GM19043 (cell line): ENCODE results near the gene BDH2.

ENCODE experiments used
- ATAC-seq: cut with Tn5 transposase; IDR thresholded peaks from one replicate; pipeline ENCODE4 v1.9.1; 2021; ENCODE audit warnings: low read depth; ENCODE audit not compliant: unreplicated experiment

Gene BDH2

DNA sequence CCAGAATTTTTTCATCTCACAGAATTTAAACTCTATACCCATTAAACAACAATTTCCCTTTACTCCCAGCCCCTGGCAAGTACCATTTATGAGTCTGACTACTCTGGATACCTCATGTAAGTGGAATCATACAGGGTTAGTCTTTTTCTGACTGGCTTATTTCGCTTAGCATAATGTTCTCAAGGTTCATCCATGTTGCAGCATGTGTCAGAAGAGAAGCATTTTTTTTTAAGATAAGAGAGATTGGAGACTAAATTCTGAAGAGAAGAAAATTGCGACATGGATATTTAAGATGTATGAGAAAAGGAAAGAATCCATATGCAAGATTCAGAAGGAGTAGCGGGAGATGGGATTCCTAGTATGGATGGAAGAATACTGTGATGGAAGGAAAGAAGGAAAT is 68.8 kb downstream of the BDH2 start:
- ATAC-seq = no peak

DNA sequence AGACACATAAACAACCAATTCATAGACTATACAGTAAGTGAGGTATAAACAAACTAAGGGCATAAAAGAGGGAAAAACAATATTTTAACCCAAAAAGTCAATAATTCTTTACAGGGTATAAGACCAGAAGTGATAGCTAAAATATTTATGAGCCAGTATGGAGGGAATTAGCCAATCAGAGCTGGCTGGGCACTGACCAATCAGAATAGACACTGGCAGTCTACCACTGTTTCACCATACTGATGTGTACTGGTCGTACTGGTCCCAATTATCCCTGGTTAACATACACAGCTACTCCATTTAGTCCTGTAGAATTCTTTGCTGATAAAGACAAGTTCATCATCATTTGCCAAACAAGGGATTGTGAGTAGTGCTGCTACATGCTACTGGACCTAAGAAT is 70.3 kb downstream of the BDH2 start:
- ATAC-seq = no peak
